GM12801 (cell line): ENCODE measurements around the gene RETREG1.

Experiments used
- TF ChIP-seq, protein P1 (sequence below): IDR thresholded peaks from one replicate; pipeline ENCODE4 v1.5.1; 2011; ENCODE audit warnings: control low read depth; ENCODE audit not compliant: insufficient read length; ENCODE audit errors: extremely low read depth

The RETREG1 gene

GRCh38 chr5:16528382-16529110 lies 88.3 kb downstream of the RETREG1 start:
- TF ChIP-seq, protein P1, sequence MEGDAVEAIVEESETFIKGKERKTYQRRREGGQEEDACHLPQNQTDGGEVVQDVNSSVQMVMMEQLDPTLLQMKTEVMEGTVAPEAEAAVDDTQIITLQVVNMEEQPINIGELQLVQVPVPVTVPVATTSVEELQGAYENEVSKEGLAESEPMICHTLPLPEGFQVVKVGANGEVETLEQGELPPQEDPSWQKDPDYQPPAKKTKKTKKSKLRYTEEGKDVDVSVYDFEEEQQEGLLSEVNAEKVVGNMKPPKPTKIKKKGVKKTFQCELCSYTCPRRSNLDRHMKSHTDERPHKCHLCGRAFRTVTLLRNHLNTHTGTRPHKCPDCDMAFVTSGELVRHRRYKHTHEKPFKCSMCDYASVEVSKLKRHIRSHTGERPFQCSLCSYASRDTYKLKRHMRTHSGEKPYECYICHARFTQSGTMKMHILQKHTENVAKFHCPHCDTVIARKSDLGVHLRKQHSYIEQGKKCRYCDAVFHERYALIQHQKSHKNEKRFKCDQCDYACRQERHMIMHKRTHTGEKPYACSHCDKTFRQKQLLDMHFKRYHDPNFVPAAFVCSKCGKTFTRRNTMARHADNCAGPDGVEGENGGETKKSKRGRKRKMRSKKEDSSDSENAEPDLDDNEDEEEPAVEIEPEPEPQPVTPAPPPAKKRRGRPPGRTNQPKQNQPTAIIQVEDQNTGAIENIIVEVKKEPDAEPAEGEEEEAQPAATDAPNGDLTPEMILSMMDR = no peak

DNA sequence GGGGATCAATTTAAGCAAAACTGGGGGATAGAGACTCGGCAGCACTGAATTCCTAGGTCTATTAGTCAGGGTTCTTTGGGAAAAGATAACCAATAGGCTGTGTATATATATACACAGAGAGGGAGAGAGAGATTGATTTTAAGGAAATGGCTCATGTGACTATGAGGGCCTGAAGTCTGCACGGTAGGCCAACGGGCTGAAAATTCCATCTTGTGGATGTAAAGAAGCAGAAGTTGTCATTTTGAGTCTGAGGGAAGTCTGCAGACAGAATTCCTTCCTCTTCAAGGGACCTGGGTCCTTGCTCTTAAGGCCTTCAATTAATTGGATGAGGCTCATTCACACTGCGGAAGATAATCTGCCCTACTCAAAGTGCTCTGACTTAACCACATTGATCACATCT lies 91.1 kb downstream of the RETREG1 start:
- TF ChIP-seq, protein P1 = no peak

DNA sequence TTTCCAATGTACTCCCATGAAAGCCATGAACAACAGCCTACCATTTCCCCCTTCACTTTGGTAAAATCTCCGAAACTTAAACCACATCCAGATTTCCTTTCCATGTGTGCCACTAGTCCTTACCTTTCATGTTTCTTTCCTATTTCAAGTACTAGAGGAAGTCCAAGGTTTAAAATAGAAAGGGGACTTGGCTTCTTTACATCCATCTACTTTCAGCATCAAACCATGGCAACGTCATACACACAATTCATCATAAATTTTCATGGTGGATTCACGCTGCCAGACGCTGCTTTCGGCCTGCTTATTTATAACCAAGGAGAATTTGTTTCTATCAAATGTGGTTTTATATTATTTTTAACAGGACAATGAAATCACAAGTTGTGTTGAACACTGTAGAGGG lies 92.5 kb downstream of the RETREG1 start:
- TF ChIP-seq, protein P1 = no peak

GRCh38 chr5:16521521-16522483 lies 95.0 kb downstream of the RETREG1 start:
- TF ChIP-seq, protein P1 = no peak

GRCh38 chr5:16520841-16521240 lies 96.0 kb downstream of the RETREG1 start:
- TF ChIP-seq, protein P1 = no peak

- TF ChIP-seq, protein P1 = no peak
Measured at GRCh38 chr5:16519435-16519834, 97.4 kb downstream of the RETREG1 start.

DNA sequence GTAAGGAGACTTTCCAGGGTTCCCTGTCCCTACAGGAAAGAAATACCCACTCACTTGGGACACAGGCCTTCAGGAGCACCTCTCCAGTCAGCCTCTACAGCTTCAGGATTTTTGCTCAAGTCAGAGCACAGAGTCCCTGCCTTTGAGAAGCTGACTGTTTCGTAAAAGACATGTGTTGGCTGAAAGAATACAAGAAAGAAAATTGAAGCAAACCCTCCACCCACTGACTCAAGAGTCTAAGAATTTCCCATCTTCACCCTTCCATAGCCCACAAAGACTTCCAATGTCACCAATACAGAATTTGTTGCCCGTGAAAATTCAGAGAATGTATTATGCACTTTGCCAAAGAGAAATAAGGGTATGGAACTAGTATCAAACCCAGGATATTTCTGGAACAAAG lies 98.2 kb downstream of the RETREG1 start:
- TF ChIP-seq, protein P1 = no peak
